GM12878 (cell line): Measurements from ENCODE around the gene MCTP2. TPM values are rescaled to one million over a fixed set of nuclear protein-coding genes. Genes with fewer than 3 reads are reported as not detected.

Experiments used
- ATAC-seq: fragments of 200-7000 bp; cut with Tn5 transposase; 3 replicates; pipeline ENCODE4 v1.9.1; 2020; ENCODE audit warnings: mild to moderate bottlenecking, moderate library complexity
- BruUV-seq: library from RNA; stranded (reverse); fragments of 400-500 nt; replicated peaks from 2 replicates; lab custom pipeline; 2021; lab: Mats Ljungman, UMichigan
- CTCF ChIA-PET: fragments of 300-600 bp; sonication (Branson Sonifier 250); formaldehyde crosslinking; extraction: SDS; loops from one replicate; lab custom pipeline; 2021; ENCODE audit warnings: inconsistent platforms; lab: Yijun Ruan, JAX
- POLR2A ChIA-PET: fragments of 350-600 bp; formaldehyde crosslinking; extraction: SDS; loops from one replicate; lab custom pipeline; 2021; ENCODE audit warnings: inconsistent platforms; lab: Charles Lee
- RAD21 ChIA-PET: fragments of 300-600 bp; sonication (Branson Sonifier 250); formaldehyde crosslinking; loops from one replicate; lab custom pipeline; 2023; ENCODE audit warnings: antibody characterized with exemption; ENCODE audit not compliant: unreplicated experiment; lab: Charles Lee
- SMC1A ChIA-PET: fragments of 300-600 bp; sonication (Branson Sonifier 250); formaldehyde crosslinking; loops from one replicate; lab custom pipeline; 2023; ENCODE audit not compliant: unreplicated experiment, uncharacterized antibody; lab: Charles Lee
- DNase-seq: peaks from one replicate; pipeline ENCODE4 v3.0.0-alpha.2; 2011; ENCODE audit warnings: low read depth, low spot score
- FAIRE-seq: peaks from 3 replicates; lab custom pipeline; 2011; peaks lifted over from hg19 to GRCh38; lab: Jason Lieb, UNC
- H2AFZ ChIP-seq: 2 replicates; pipeline ENCODE4 v1.6.0; 2011; ENCODE audit warnings: low read depth, low read length, control low read depth; ENCODE audit not compliant: control insufficient read depth
- H3K27ac ChIP-seq: 2 replicates; pipeline ENCODE4 v1.5.1; 2011; ENCODE audit warnings: control low read depth; ENCODE audit not compliant: control insufficient read depth, insufficient read depth
- H3K27me3 ChIP-seq, 2 experiments: replicated peaks in 1 of 2; 2 replicates each; pipeline versions ENCODE4 v1.6.0 to v1.6.1; 2011; ENCODE audit warnings: low read length in 1 of 2; ENCODE audit not compliant: control insufficient read depth in 2 of 2, insufficient read depth in 2 of 2
- H3K36me3 ChIP-seq, 2 experiments: 2 replicates each; pipeline ENCODE4 v1.5.1; 2011; ENCODE audit warnings: low read length in 1 of 2; ENCODE audit not compliant: control insufficient read depth in 2 of 2, insufficient read depth in 2 of 2
- H3K4me1 ChIP-seq: 2 replicates; pipeline ENCODE4 v1.6.1; 2011; ENCODE audit warnings: mild to moderate bottlenecking, low read length, moderate library complexity, mixed read lengths; ENCODE audit not compliant: control insufficient read depth, insufficient read depth
- H3K4me2 ChIP-seq: 2 replicates; pipeline ENCODE4 v1.6.0; 2011; ENCODE audit warnings: control low read depth; ENCODE audit not compliant: control insufficient read depth, insufficient read depth
- H3K4me3 ChIP-seq: fragments of 200-600 bp; sonication (generic); 2 replicates; pipeline ENCODE4 v1.5.1; 2016
- H3K79me2 ChIP-seq: 2 replicates; pipeline ENCODE4 v1.6.0; 2011; ENCODE audit warnings: low read length; ENCODE audit not compliant: control insufficient read depth, insufficient read depth
- H3K9ac ChIP-seq: 2 replicates; pipeline ENCODE4 v1.8.0; 2011; ENCODE audit warnings: low read length, control low read depth, mixed read lengths; ENCODE audit not compliant: control insufficient read depth, insufficient read depth
- H3K9me3 ChIP-seq: replicated peaks from 3 replicates; pipeline ENCODE4 v1.5.1; 2011; ENCODE audit warnings: mild to moderate bottlenecking, low read length; ENCODE audit not compliant: control insufficient read depth, insufficient read depth
- H4K20me1 ChIP-seq: 2 replicates; pipeline ENCODE4 v1.6.0; 2011; ENCODE audit not compliant: control insufficient read depth, insufficient read depth
- BCL11A ChIP-seq: IDR thresholded peaks from 2 replicates; pipeline ENCODE4 v1.6.1; 2011; ENCODE audit warnings: low read depth, low read length
- CBX5 ChIP-seq: sonication (generic); IDR thresholded peaks from 2 replicates; pipeline ENCODE4 v1.6.1; 2016; ENCODE audit warnings: low read depth, moderate library complexity, mild to moderate bottlenecking, inconsistent platforms
- DPF2 ChIP-seq: fragments of 450-650 bp; IDR thresholded peaks from 2 replicates; pipeline ENCODE4 v1.6.1; 2017; ENCODE audit warnings: mild to moderate bottlenecking
- GATAD2B ChIP-seq: fragments of 450-650 bp; conservative IDR thresholded peaks from 2 replicates; pipeline ENCODE4 v1.6.1; 2017; ENCODE audit warnings: low read depth, mild to moderate bottlenecking, moderate library complexity
- IRF3 ChIP-seq: fragments of 450-650 bp; IDR thresholded peaks from 2 replicates; pipeline ENCODE4 v1.6.1; 2014; ENCODE audit warnings: mild to moderate bottlenecking
- JUNB ChIP-seq: IDR thresholded peaks from 2 replicates; pipeline ENCODE4 v1.6.1; 2016; ENCODE audit warnings: antibody characterized with exemption, mild to moderate bottlenecking
- LARP7 ChIP-seq: fragments of 450-650 bp; IDR thresholded peaks from 2 replicates; pipeline ENCODE4 v1.6.1; 2017; ENCODE audit warnings: mild to moderate bottlenecking
- MEF2B ChIP-seq: fragments of 450-650 bp; IDR thresholded peaks from 2 replicates; pipeline ENCODE4 v1.6.1; 2018; ENCODE audit warnings: mild to moderate bottlenecking, moderate library complexity; ENCODE audit not compliant: partially characterized antibody, poor library complexity, severe bottlenecking
- MYB ChIP-seq: fragments of 150-350 bp; IDR thresholded peaks from 2 replicates; pipeline ENCODE4 v1.6.1; 2014; ENCODE audit warnings: mild to moderate bottlenecking, low read depth, low read length, borderline replicate concordance
- RAD21 ChIP-seq: IDR thresholded peaks from 2 replicates; pipeline ENCODE4 v1.6.1; 2011; ENCODE audit warnings: mild to moderate bottlenecking, low read depth, low read length, moderate library complexity; ENCODE audit not compliant: insufficient read depth
- RAD51 ChIP-seq: fragments of 450-650 bp; IDR thresholded peaks from 2 replicates; pipeline ENCODE4 v1.6.1; 2016; ENCODE audit warnings: moderate library complexity, mild to moderate bottlenecking, inconsistent platforms
- RFX5 ChIP-seq: IDR thresholded peaks from 2 replicates; pipeline ENCODE4 v1.6.1; 2011; ENCODE audit warnings: low read depth, low read length, improper control_type of control experiment
- SIX5 ChIP-seq: IDR thresholded peaks from 2 replicates; pipeline ENCODE4 v1.6.1; 2011; ENCODE audit warnings: mild to moderate bottlenecking, low read depth, low read length, moderate library complexity; ENCODE audit not compliant: severe bottlenecking
- SPI1 ChIP-seq: IDR thresholded peaks from 2 replicates; pipeline ENCODE4 v1.6.1; 2011; ENCODE audit warnings: low read depth, mild to moderate bottlenecking, low read length, moderate library complexity, borderline replicate concordance; ENCODE audit not compliant: insufficient read depth
- WGBS: methylation state at CpG from one replicate; pipeline ENCODE4 v1.1.6; 2016; ENCODE audit warnings: low lambda C conversion rate; ENCODE audit not compliant: insufficient replicate concordance, insufficient coverage; ENCODE audit errors: missing lambda C conversion rate; 5-methylcytosine and 5-hydroxymethylcytosine counted together
- in situ Hi-C: fragments of 300-500 bp; cut with MboI; formaldehyde crosslinking; loops from 9 replicates; pipeline ENCODE4 v1.14.3; 2018; ENCODE audit warnings: mixed read lengths
- intact Hi-C: fragments of 100-400 bp; cut with micrococcal nuclease; formaldehyde crosslinking; loops from one replicate; pipeline ENCODE4 v1.14.2; 2022; ENCODE audit not compliant: unreplicated experiment
- polyA plus RNA-seq, 11 experiments: library from polyadenylated mRNA; depleted of rRNA in 4 of 11; unstranded in 6 of 11; stranded (reverse) in 5 of 11; fragments of >200 nt; fragmentation: Nextera tagmentation in 4 of 11; fragmentation: Illumina TruSeq in 1 of 11; extraction: Ambion mirVana in 4 of 11; extraction: Trizol in 1 of 11; gene quantifications; 1 replicate in 1 of 11; 2 replicates in 10 of 11; pipeline versions ENCODE4 v1.2.1 to v1.2.3, GENCODE V29; 2011 to 2016; ENCODE audit warnings: inconsistent platforms in 2 of 11, missing spikeins in 2 of 11, low read depth in 1 of 11
- total RNA-seq, 4 experiments: library from RNA; depleted of rRNA in 3 of 4; stranded (reverse); fragments of >200 nt in 3 of 4; fragmentation: Illumina TruSeq in 1 of 4; extraction: Trizol in 1 of 4; gene quantifications; 2 replicates each; pipeline versions ENCODE4 v1.2.1 to v1.2.3, GENCODE V29; 2013 to 2021
- TF ChIP-seq, protein P1 (sequence below): IDR thresholded peaks from 2 replicates; pipeline ENCODE4 v1.6.1; 2011; ENCODE audit warnings: low read depth, mild to moderate bottlenecking, low read length, moderate library complexity, borderline replicate concordance; ENCODE audit errors: extremely low read depth
- TF ChIP-seq, protein P2 (sequence below): fragments of 450-650 bp; IDR thresholded peaks from 2 replicates; pipeline ENCODE4 v1.6.1; 2018; ENCODE audit warnings: borderline replicate concordance, mild to moderate bottlenecking; ENCODE audit not compliant: partially characterized antibody

Gene MCTP2
- total and polyA plus RNA-seq, 10 of the 15 experiments (the other 5 are each of a cell fraction or from before 2014, with no cell fraction given), result 0.24 to 48.5 (median 0.88) TPM

- ATAC-seq (no peak), FAIRE-seq (no peak)
These were observed 12.1 kb downstream of the MCTP2 start for GRCh38 chr15:94243418-94243817.

More at GRCh38 chr15:94243418-94243817, 12.1 kb downstream of the MCTP2 start:
- no peaks in the 10 kb centered on the region for H4K20me1 ChIP-seq
- no peak for DNase-seq
- H3K9ac ChIP-seq, result no peak overlapping the region
- TF ChIP-seq GATAD2B (no peak), MEF2B (no peak), CBX5 (no peak), RAD51 (no peak), MYB (no peak), SPI1 (no peak), RAD21 (no peak), DPF2 (no peak), JUNB (no peak), BCL11A (no peak), SIX5 (no peak), LARP7 (no peak), RFX5 (no peak), IRF3 (no peak)
- TF ChIP-seq, protein P1, sequence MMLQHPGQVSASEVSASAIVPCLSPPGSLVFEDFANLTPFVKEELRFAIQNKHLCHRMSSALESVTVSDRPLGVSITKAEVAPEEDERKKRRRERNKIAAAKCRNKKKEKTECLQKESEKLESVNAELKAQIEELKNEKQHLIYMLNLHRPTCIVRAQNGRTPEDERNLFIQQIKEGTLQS, result no peak
- TF ChIP-seq, protein P2, sequence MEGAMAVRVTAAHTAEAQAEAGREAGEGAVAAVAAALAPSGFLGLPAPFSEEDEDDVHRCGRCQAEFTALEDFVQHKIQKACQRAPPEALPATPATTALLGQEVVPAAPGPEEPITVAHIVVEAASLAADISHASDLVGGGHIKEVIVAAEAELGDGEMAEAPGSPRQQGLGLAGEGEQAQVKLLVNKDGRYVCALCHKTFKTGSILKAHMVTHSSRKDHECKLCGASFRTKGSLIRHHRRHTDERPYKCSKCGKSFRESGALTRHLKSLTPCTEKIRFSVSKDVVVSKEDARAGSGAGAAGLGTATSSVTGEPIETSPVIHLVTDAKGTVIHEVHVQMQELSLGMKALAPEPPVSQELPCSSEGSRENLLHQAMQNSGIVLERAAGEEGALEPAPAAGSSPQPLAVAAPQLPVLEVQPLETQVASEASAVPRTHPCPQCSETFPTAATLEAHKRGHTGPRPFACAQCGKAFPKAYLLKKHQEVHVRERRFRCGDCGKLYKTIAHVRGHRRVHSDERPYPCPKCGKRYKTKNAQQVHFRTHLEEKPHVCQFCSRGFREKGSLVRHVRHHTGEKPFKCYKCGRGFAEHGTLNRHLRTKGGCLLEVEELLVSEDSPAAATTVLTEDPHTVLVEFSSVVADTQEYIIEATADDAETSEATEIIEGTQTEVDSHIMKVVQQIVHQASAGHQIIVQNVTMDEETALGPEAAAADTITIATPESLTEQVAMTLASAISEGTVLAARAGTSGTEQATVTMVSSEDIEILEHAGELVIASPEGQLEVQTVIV, result no peak
- H3K27me3 ChIP-seq, result no peaks in the 10 kb centered on the region
- no peaks in the 10 kb centered on the region for H3K9me3 ChIP-seq
- WGBS, result 99% methylated on average over 21 of the region's 24 CpGs
- ChIA-PET SMC1A (no interaction called here), RAD21 (no interaction called here), POLR2A (no interaction called here), CTCF (no interaction called here)
- no TSS peak for BruUV-seq
- H3K27ac ChIP-seq, result no peak overlapping the region
- no peak overlapping the region for H3K4me2 ChIP-seq
- no peaks in the 10 kb centered on the region; the same call in 1 of the 2 replicates for H3K79me2 ChIP-seq
- intact Hi-C loops (no loop called here), in situ Hi-C loops (no loop called here)
- H2AFZ ChIP-seq, result no peak overlapping the region
- no peak overlapping the region for H3K4me3 ChIP-seq
- no peaks in the 10 kb centered on the region for H3K4me1 ChIP-seq
- no peaks in the 10 kb centered on the region for H3K36me3 ChIP-seq
